ENCODE results near the gene KANSL1.

DNA sequence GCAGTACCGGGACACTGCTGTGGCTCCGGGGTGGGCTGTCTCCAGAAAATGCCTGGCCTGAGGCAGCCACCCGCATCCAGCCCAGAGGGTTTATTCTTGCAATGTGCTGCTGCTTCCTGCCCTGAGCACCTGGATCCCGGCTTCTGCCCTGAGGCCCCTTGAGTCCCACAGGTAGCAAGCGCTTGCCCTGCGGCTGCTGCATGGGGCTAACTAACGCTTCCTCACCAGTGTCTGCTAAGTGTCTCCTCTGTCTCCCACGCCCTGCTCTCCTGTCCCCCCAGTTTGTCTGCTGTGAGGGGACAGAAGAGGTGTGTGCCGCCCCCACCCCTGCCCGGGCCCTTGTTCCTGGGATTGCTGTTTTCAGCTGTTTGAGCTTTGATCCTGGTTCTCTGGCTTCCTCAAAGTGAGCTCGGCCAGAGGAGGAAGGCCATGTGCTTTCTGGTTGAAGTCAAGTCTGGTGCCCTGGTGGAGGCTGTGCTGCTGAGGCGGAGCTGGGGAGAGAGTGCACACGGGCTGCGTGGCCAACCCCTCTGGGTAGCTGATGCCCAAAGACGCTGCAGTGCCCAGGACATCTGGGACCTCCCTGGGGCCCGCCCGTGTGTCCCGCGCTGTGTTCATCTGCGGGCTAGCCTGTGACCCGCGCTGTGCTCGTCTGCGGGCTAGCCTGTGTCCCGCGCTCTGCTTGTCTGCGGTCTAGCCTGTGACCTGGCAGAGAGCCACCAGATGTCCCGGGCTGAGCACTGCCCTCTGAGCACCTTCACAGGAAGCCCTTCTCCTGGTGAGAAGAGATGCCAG, 181.3 kb downstream of the KANSL1 start:
- TF ChIP-seq, protein P1, sequence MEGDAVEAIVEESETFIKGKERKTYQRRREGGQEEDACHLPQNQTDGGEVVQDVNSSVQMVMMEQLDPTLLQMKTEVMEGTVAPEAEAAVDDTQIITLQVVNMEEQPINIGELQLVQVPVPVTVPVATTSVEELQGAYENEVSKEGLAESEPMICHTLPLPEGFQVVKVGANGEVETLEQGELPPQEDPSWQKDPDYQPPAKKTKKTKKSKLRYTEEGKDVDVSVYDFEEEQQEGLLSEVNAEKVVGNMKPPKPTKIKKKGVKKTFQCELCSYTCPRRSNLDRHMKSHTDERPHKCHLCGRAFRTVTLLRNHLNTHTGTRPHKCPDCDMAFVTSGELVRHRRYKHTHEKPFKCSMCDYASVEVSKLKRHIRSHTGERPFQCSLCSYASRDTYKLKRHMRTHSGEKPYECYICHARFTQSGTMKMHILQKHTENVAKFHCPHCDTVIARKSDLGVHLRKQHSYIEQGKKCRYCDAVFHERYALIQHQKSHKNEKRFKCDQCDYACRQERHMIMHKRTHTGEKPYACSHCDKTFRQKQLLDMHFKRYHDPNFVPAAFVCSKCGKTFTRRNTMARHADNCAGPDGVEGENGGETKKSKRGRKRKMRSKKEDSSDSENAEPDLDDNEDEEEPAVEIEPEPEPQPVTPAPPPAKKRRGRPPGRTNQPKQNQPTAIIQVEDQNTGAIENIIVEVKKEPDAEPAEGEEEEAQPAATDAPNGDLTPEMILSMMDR (IDR thresholded peaks at IDR 0.05) = no peak
- no peak for TF ChIP-seq POLR2A (IDR thresholded peaks at IDR 0.05)
